ENCODE measurements around the gene PGLYRP2.

The PGLYRP2 gene

GRCh38 chr19:15456441-15456840 is 22.9 kb downstream of the PGLYRP2 start:
- in situ Hi-C loops (cut with MboI; ENCODE audit: low pct_unique_long_range_greater_than_20kb, low sequenced_read_pairs, unreplicated experiment): no loop called here
- no peak for TF ChIP-seq CTCF (IDR thresholded peaks at IDR 0.05; ENCODE audit: extremely low read depth, insufficient read depth, missing control alignments)

DNA sequence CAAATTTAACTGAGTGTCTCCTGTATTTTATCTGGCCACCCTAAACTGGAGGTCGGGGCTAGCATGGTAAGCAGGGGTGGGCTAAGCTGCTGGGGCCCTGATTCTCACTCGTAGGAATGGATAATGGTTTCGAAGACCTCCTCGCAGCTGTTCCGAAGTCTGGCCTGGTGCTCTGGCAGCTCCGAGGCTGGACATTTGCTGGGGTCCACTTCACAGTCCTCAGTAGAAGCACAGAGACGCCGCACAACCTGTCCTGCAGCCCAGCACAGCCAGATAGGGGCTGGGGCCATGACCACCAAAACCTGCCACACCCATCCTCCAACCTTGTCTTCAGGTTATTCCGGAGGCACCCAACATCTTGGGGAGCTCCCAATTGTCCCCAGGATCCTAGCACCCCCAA is 23.3 kb downstream of the PGLYRP2 start:
- in situ Hi-C loops (cut with MboI; ENCODE audit: low pct_unique_long_range_greater_than_20kb, low sequenced_read_pairs, unreplicated experiment): no loop called here
- no peak for DNase-seq (ENCODE audit: low spot score)
- no peak for TF ChIP-seq CTCF (IDR thresholded peaks at IDR 0.05; ENCODE audit: extremely low read depth, insufficient read depth, missing control alignments)

More at GRCh38 chr19:15456441-15456840, 22.9 kb downstream of the PGLYRP2 start:
- no peak for DNase-seq (ENCODE audit: low spot score)

- TF ChIP-seq CTCF (IDR thresholded peaks at IDR 0.05; ENCODE audit: extremely low read depth, insufficient read depth, missing control alignments): no peak
- no peak for DNase-seq (ENCODE audit: low spot score)
- in situ Hi-C loops (cut with MboI; ENCODE audit: low pct_unique_long_range_greater_than_20kb, low sequenced_read_pairs, unreplicated experiment): no loop called here
Observed at GRCh38 chr19:15453906-15454860, 25.1 kb downstream of the PGLYRP2 start.

DNA sequence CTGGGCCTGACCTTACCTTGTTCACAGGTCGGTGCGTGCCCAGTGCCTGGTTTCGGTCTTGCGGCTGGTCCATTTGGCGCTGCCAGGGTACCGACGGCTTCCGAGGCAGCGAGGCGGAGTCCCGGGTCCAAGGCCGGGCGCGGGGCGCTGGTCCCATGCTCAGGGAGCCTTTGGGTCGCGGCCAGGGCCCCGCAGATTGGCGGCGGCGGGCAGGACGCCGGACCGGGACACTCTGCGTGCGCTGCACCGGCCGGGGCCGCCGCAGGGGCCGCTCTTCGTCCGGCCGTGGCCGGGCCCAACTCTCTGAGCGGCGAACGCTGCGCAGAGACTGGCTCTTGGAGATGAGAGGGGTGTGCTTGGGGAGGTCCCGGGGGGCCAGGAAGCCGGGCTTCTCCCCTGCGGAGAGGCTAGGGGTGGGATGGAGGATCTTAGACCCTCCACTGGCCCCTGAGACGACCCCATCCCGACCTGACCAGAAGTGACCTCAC is 26.2 kb downstream of the PGLYRP2 start:
- in situ Hi-C loops (cut with MboI; ENCODE audit: low pct_unique_long_range_greater_than_20kb, low sequenced_read_pairs, unreplicated experiment): no loop called here
- no peak for TF ChIP-seq CTCF (IDR thresholded peaks at IDR 0.05; ENCODE audit: extremely low read depth, insufficient read depth, missing control alignments)
- DNase-seq (ENCODE audit: low spot score): no peak

GRCh38 chr19:15452111-15453047 is 26.9 kb downstream of the PGLYRP2 start:
- no peak for DNase-seq (ENCODE audit: low spot score)
- TF ChIP-seq CTCF (IDR thresholded peaks at IDR 0.05; ENCODE audit: extremely low read depth, insufficient read depth, missing control alignments): no peak

DNA sequence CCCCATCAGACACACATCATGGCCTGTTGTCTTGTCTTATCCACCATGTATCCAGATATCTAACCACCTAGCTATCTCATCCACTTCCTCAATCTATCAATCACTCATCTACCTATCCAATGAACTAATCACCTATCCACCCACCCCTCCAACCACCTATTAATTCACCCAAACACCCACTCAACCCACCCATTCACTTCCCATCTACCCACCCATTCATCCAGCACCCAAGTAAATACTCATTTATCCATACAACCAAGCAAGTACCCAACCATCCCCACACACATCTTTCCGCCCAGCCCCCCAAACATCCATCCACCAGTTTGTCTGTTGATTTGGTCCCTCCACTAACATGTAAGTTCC is 28.8 kb downstream of the PGLYRP2 start:
- no peak for DNase-seq (ENCODE audit: low spot score)
- TF ChIP-seq CTCF (IDR thresholded peaks at IDR 0.05; ENCODE audit: extremely low read depth, insufficient read depth, missing control alignments): no peak
- in situ Hi-C loops (cut with MboI; ENCODE audit: low pct_unique_long_range_greater_than_20kb, low sequenced_read_pairs, unreplicated experiment): no loop called here

More at GRCh38 chr19:15452111-15453047, 26.9 kb downstream of the PGLYRP2 start:
- in situ Hi-C loops (cut with MboI; ENCODE audit: low pct_unique_long_range_greater_than_20kb, low sequenced_read_pairs, unreplicated experiment): no loop called here
